GM18520 (cell line): ENCODE data around the gene PPM1B.
"Not testable (repeated sequence)": the region's sequence is repeated elsewhere in the genome, so short reads cannot be mapped to it uniquely, and the experiment has no call there.

Source experiments
- ATAC-seq: cut with Tn5 transposase; IDR thresholded peaks from one replicate; pipeline ENCODE4 v1.9.1; 2021; ENCODE audit not compliant: unreplicated experiment

Gene PPM1B

DNA sequence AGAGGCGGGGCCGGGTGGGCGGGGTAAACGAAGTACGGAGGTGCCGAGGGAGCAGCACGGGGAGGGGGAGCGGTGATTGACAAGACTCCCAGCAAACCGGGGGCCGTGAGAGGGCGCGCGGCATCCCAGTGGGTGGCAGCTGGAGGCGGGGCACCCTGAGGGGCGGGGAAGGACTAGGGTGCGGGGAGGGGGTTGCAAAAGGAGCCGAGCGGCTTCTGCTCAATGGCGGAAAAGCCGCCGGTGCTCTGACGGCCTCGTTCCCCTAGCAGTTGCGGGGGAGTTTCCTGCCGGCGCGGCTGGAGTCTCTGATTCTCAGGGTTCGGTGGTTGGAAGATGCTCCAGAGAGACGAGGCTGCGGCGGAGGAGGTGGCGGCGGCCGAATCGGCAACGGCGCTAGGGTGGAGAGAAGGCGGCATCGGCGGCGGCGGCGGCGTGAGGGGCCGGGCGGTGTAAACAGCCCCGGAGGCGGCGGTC lies at the start of gene PPM1B:
Gene PPM1B, plus strand, starts transcription at position 195 of the 474 bp plus-strand sequence. CDS start 32,325 bp downstream, outside the sequence.
- peak; percentile 42 for ATAC-seq

- ATAC-seq = no peak
These were observed 48.8 kb upstream of the PPM1B start for GRCh38 chr2:44119878-44120277.

DNA sequence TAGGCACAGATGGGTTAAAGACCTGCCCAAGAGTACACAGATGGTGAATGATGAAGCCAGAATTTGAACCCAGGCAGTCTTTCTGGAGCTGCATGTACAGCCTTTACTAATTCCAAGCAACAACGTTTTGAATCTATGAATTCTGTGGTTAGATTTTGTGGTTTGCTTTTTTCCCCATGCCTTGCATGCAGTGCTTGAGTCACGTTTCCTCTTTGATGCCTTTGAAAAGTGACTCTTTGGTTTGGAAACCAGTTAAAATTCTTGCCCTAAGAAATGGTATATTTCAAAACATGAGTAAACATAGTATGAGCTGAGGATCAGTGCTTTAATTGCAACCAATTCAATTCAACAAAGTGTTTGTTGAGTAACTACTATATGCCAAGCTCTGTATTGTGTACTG lies 48.2 kb upstream of the PPM1B start:
- ATAC-seq = no peak

DNA sequence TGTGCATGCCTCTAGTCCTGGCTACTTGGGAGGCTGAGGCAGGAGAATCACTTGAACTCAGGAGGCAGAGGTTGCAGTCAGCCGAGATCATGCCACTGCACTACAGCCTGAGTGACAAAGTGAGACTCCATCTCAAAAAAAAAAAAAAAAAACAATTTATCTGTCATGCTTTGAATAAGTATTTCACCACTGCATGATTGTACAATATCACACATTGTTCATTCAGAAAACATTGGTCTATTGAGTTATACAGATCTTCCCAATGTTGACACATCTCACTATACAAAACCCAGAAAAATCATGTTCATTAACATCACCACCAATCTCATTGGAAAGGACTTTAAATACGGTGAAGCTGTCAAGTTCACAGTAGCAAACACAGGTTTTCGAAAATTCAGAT lies 46.8 kb upstream of the PPM1B start:
- no peak for ATAC-seq

DNA sequence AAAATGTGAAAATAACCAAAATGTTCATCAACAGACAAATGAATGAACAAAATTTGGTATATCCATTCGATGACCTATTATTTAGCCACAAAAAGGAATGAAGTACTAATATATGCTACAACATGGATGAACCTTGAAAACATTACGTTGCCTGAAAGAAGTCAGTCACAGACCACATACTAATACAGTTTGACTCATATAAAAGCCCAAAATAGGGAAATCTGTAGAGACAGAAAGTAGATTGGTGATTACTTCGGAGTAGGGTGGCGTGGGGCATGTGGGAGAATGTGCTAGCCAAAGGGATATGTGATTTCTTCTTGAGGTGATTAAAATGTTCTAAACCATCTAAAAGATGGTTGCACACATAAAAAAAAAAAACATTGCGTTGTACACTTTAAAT lies 44.2 kb upstream of the PPM1B start:
- ATAC-seq = no peak

- no peak for ATAC-seq
These were observed 42.4 kb upstream of the PPM1B start for GRCh38 chr2:44126106-44126797.

- no peak for ATAC-seq
These were observed 38.2 kb upstream of the PPM1B start for GRCh38 chr2:44130441-44130840.

DNA sequence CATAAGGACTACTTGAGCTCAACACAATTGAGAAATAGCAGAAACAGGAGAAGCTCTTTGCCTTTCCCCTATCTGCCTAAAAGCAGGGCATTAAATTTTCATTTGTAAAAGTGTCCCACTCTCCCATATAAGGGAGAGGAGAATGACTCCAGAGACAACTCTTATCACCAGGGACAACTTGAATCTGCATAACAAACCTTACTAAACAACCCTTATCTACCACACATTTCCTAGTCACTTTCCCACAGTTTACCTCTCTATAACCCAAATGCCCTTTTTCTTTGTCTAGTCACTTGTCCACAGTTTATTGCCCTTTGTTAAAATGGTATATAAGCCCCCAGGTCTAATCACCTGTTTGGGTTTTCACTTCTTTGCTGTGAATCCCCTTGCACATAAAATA lies 37.5 kb upstream of the PPM1B start:
- no peak for ATAC-seq

- ATAC-seq = not testable (repeated sequence)
These were observed 35.1 kb upstream of the PPM1B start for GRCh38 chr2:44133602-44134001.

- ATAC-seq = no peak
These were observed 33.8 kb upstream of the PPM1B start for GRCh38 chr2:44134848-44135247.

GRCh38 chr2:44135296-44135695 lies 33.4 kb upstream of the PPM1B start:
- ATAC-seq = no peak

GRCh38 chr2:44135771-44136170 lies 32.9 kb upstream of the PPM1B start:
- no peak for ATAC-seq

DNA sequence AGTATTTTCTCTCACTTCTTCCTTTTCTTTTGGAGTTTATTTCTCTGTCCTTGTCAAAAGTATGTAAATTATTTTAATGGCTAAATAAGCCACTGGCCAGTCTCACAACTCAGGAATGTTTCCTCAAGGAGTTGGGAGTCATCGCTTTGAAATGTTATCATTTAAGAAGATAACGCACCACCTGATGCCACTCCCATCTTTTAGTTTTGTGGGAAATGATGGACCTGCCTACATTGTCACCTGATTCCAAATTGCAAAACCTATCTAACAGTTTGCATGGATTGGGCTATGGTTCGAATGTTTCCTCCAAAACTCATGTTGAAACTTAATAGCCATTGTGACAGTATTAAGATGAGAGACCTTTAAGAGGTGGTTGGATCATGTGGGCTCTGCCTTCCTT lies 32.4 kb upstream of the PPM1B start:
- no peak for ATAC-seq

GRCh38 chr2:44137048-44137447 lies 31.6 kb upstream of the PPM1B start:
- ATAC-seq = no peak

DNA sequence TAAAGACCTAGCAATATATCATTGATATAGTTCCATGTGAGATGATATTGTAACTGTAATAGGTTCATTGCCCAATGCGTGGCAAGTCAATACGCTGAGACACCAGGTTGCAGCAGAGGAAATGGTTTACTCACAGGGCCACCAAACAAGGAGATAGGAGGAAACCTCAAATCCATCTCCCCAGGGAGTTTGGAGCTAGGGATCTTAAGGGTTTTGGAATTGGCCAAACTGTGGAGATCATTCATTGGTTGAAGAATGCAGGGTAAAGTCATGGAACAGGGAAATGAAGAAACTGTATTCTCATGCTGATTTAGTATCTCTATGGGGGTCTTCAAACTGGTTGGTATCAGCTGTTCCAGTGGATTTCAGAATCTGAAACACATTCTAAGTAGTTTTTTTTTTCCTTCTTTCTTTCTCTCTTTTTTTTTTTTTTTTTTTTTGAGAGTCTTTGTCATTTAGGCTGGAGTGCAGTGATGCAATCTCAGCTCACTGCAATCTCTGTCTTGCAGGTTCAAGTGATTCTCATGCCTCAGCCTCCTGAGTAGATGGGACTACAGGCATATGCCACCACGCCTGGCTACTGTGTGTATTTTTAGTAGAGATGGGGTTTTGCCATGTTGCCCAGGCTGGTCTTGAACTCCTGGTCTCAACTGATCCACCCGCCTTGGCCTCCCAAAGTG lies 30.7 kb upstream of the PPM1B start:
- ATAC-seq = no peak

DNA sequence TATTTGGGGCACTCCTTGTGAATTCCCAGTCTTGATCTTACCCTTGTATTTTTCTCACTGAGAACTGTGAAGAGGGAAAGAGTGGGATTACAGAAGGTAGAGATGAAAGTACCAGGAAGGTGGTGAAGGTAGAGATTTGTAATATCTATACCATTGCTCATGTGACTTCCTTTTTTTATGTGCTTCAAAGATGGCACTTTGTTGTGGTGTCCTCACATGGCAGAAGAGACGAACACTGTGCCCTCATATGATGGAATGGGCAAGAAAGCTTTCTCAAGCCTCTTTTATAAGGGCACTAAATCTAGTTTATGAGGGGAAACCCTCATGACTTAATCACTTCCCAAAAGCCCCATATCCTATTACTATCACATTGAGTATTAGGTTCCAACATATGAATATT lies 28.9 kb upstream of the PPM1B start:
- no peak for ATAC-seq

GRCh38 chr2:44142306-44142705 lies 26.4 kb upstream of the PPM1B start:
- no peak for ATAC-seq

GRCh38 chr2:44143701-44144100 lies 25.0 kb upstream of the PPM1B start:
- no peak for ATAC-seq

DNA sequence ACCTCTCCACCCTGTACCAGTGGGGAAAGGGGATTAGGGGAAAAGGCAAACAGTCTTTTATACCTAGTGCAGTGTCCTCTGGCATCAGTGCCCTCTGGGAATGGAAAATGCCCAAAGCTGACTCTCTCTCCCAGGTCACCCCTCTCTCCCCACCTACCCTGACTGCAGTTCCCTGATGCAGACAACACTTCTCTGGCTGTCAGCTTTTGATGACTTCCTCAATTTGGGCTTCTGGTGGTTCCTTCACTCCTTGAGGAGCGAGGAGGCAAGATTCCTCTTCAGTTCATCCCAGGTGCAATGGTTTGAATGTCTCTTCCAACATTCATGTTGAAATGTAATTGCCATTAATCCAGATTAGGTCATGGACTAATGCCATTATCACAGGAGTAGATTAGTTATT lies 19.7 kb upstream of the PPM1B start:
- ATAC-seq = no peak

- no peak for ATAC-seq
These were observed 18.2 kb upstream of the PPM1B start for GRCh38 chr2:44150473-44150872.

GRCh38 chr2:44152865-44153669 lies 15.6 kb upstream of the PPM1B start:
- no peak for ATAC-seq
